AG09319 (cell line): ENCODE measurements around the gene VEPH1.

ENCODE experiments used
- DNase-seq: peaks from one replicate; pipeline ENCODE4 v3.0.0-alpha.2; 2010; ENCODE audit warnings: low read depth; ENCODE audit errors: extremely low read depth
- CTCF ChIP-seq: IDR thresholded peaks from 2 replicates; pipeline ENCODE4 v1.5.1; 2011; ENCODE audit warnings: low read depth, mild to moderate bottlenecking, inconsistent platforms, low read length, moderate library complexity

Gene VEPH1

GRCh38 chr3:157265931-157266330 is 237.3 kb downstream of the VEPH1 start:
- TF ChIP-seq CTCF = no peak

GRCh38 chr3:157263027-157263426 is 240.2 kb downstream of the VEPH1 start:
- no peak for TF ChIP-seq CTCF
- DNase-seq = no peak

More at GRCh38 chr3:157265931-157266330, 237.3 kb downstream of the VEPH1 start:
- DNase-seq = no peak

- DNase-seq = no peak
- TF ChIP-seq CTCF = no peak
Measured at GRCh38 chr3:157261000-157261399, 242.2 kb downstream of the VEPH1 start.

GRCh38 chr3:157259825-157260224 is 243.4 kb downstream of the VEPH1 start:
- no peak for DNase-seq
- no peak for TF ChIP-seq CTCF

GRCh38 chr3:157257101-157257500 is 246.1 kb downstream of the VEPH1 start:
- no peak for TF ChIP-seq CTCF
- DNase-seq = no peak

GRCh38 chr3:157255797-157256196 is 247.4 kb downstream of the VEPH1 start:
- no peak for DNase-seq
- no peak for TF ChIP-seq CTCF

- TF ChIP-seq CTCF = no peak
- no peak for DNase-seq
Measured at GRCh38 chr3:157251685-157252084, 251.5 kb downstream of the VEPH1 start.
